Heart left ventricle (tissue), 16 donors: Measurements from ENCODE around the gene PGF. TPM values are rescaled to one million over a fixed set of nuclear protein-coding genes. Genes with fewer than 3 reads are reported as not detected.
A peak's percentile ranks its signal among the peaks of the same experiment; 100 is the strongest.

Experiments
- ATAC-seq, 4 donors: fragments of 200-7000 bp; cut with Tn5 transposase; one replicate each; pipeline ENCODE4 v1.9.1; 2020 to 2022; ENCODE audit warnings: moderate library complexity in 4 of 4, mild to moderate bottlenecking in 3 of 4, moderate number of reproducible peaks in 1 of 4
- DNase-seq, 5 donors: peaks; one replicate each; pipeline ENCODE4 v3.0.0-alpha.2; 2020
- H3K27ac ChIP-seq, 12 donors: fragments of 200-600 bp; sonication (generic) in 4 of 12; one replicate each; pipeline versions ENCODE4 v1.5.0 to v1.8.0; 2016 to 2022; ENCODE audit warnings: mild to moderate bottlenecking in 2 of 12
- H3K27me3 ChIP-seq, 9 donors: fragments of 200-600 bp; sonication (generic) in 2 of 9; one replicate each; pipeline versions ENCODE4 v1.5.1 to v1.8.0; 2016 to 2022; ENCODE audit warnings: mild to moderate bottlenecking in 3 of 9
- H3K36me3 ChIP-seq, 9 donors: fragments of 200-600 bp; sonication (generic) in 2 of 9; one replicate each; pipeline versions ENCODE4 v1.5.0 to v1.8.0; 2018 to 2022; ENCODE audit warnings: mild to moderate bottlenecking in 2 of 9
- H3K4me1 ChIP-seq, 12 donors: fragments of 200-600 bp; sonication (generic) in 4 of 12; one replicate each; pipeline versions ENCODE4 v1.5.0 to v1.8.0; 2016 to 2022; ENCODE audit warnings: mild to moderate bottlenecking in 3 of 12
- H3K4me3 ChIP-seq, 12 donors: fragments of 200-600 bp; sonication (generic) in 4 of 12; one replicate each; pipeline versions ENCODE4 v1.5.0 to v1.8.0; 2017 to 2022; ENCODE audit warnings: mild to moderate bottlenecking in 9 of 12, moderate library complexity in 4 of 12
- H3K9me3 ChIP-seq, 12 donors: fragments of 200-600 bp; sonication (generic) in 4 of 12; one replicate each; pipeline versions ENCODE4 v1.5.0 to v1.8.0; 2016 to 2022; ENCODE audit warnings: mild to moderate bottlenecking in 1 of 12
- CTCF ChIP-seq, 12 donors: fragments of 200-600 bp; sonication (generic) in 4 of 12; IDR thresholded peaks; one replicate each; pipeline versions ENCODE4 v1.5.0 to v1.8.0; 2018 to 2022; ENCODE audit warnings: antibody characterized with exemption in 12 of 12, mild to moderate bottlenecking in 5 of 12
- POLR2A ChIP-seq, 2 donors: fragments of 450-650 bp; IDR thresholded peaks; one replicate each; pipeline ENCODE4 v1.6.1; 2017; ENCODE audit warnings: antibody characterized with exemption in 2 of 2, mild to moderate bottlenecking in 2 of 2, moderate library complexity in 2 of 2
- WGBS, 4 donors: extraction: QIAGEN DNeasy Blood & Tissue Kit in 2 of 4; methylation state at CpG; one replicate each; pipeline versions ENCODE4 v1.1.5 to v1.1.7; 2013 to 2018; 5-methylcytosine and 5-hydroxymethylcytosine counted together
- intact Hi-C, 10 donors: fragments of 100-400 bp; cut with DNase I; formaldehyde crosslinking; loops; one replicate each; pipeline versions ENCODE4 v1.11.1 to v1.14.2; 2022
- polyA plus RNA-seq, 2 donors: library from polyadenylated mRNA; stranded (reverse); fragments of 200-250 nt; gene quantifications; one replicate each; pipeline ENCODE4 v1.2.3, GENCODE V29; 2013
- total RNA-seq, 9 donors: library from RNA; depleted of rRNA in 2 of 9; stranded (reverse); fragments of >200 nt in 2 of 9; fragmentation: NEBNext Ultra II Directional in 3 of 9; extraction: Animal tissue kit (Norgen Biotek cat#: 25700) in 3 of 9; gene quantifications; one replicate each; pipeline versions ENCODE4 v1.1.0 to v1.2.4, GENCODE V29; 2016 to 2023
- donor health status: ischemic (EF 13 %, LVEDD 7.1; RV severe dilation, severe dysfunction).
- donor health status: healthy with polysubstance abuse.
- donor health status: DM: no; HTN: yes; CAD: no.
- donor health status: DM: no; HTN: no; CAD: no.
- donor health status: ischemic (EF 25% LVEDD 6.9; RV normal size, moderate dysfunction).
- donor health status: ischemic (EF 25% LVEDD 5.7; RV mildly dilated, moderate dysfunction).
- donor health status: healthy.
- donor health status: DM: yes; HTN: yes; CAD: no.
- donor health status: ischemic (EF 35%, LVEDD 5.7; RV mildly dilated, moderate dysfunction).
- donor health status: nonischemic (EF 11% LVEDD 7.7; RV severe dilation, severe dysfunction).
- donor health status: DM: yes; HTN: yes; CAD: no.
- donor health status: PGD.
- donor health status: ischemic (EF 29% LVEDD 5.4; RV normal size, mild dysfunction).
- donor health status: nonischemic (EF 23%, LVEDD 6.1; RV moderate dilation, normal function).

Gene PGF
- total and polyA plus RNA-seq, 11 donors, result 4.1 to 30.4 (median 5.9) TPM

- Histone ChIP-seq H3K9me3 (no peaks in the 10 kb centered on the region), H3K27me3 (no peaks in the 10 kb centered on the region), H3K36me3 (peaks cover 0 to 33% (median 28%) of the 10 kb centered on the region in 9 donors), H3K4me1 (peaks cover 0 to 66% (median 27%) of the 10 kb centered on the region in 12 donors), H3K4me3 (no peak overlapping the region), H3K27ac (peak overlapping the region in 1 of 12 donors; percentile 3)
- 88 to 95% (median 91%) methylated on average over 1 to 16 of the region's 16 CpGs for WGBS, 4 donors
- no peak for TF ChIP-seq POLR2A (IDR thresholded peaks at IDR 0.05)
- TF ChIP-seq CTCF (IDR thresholded peaks at IDR 0.05), result no peak
- ATAC-seq, result no peak
- intact Hi-C loops, result loop anchor here in 8 of 10 donors (5.0 to 10.0 kb wide), 9 partner anchors 37 to 136 kb away; partner anchors contain the start of genes EIF2B2 (in 4 of the 8), ZC2HC1C (in 2 of the 8) and ACYP1 (in 1 of the 8)
- DNase-seq, result no peak
Measured at GRCh38 chr14:74949191-74949601, 6.2 kb downstream of the PGF start.

- TF ChIP-seq CTCF (IDR thresholded peaks at IDR 0.05) (no peak), POLR2A (IDR thresholded peaks at IDR 0.05) (no peak)
- DNase-seq, result no peak
- Histone ChIP-seq H3K4me1 (peaks cover 0 to 59% (median 24%) of the 10 kb centered on the region in 12 donors), H3K27ac (peak overlapping the region in 2 of 12 donors; percentile 3 to 13), H3K27me3 (no peaks in the 10 kb centered on the region), H3K36me3 (peaks cover 0 to 36% (median 30%) of the 10 kb centered on the region in 9 donors), H3K4me3 (no peak overlapping the region), H3K9me3 (no peaks in the 10 kb centered on the region)
- 80 to 86% (median 83%) methylated on average over 20 to 23 of the region's 23 CpGs for WGBS, 4 donors
- no peak for ATAC-seq
- intact Hi-C loops, result loop anchor here in 8 of 10 donors (5.0 to 10.0 kb wide), 9 partner anchors 36 to 136 kb away; partner anchors contain the start of genes EIF2B2 (in 4 of the 8), ZC2HC1C (in 2 of the 8) and ACYP1 (in 1 of the 8)
Measured at GRCh38 chr14:74948228-74949175, 6.9 kb downstream of the PGF start.

- WGBS, 4 donors, result 87 to 90% (median 89%) methylated on average over 12 to 13 of the region's 13 CpGs
- H3K27ac ChIP-seq, result peak overlapping the region in 5 of 12 donors; percentile 6 to 48 (median 47)
- no peak for ATAC-seq
Measured at GRCh38 chr14:74947353-74948227, 7.8 kb downstream of the PGF start.

More at GRCh38 chr14:74947353-74948227, 7.8 kb downstream of the PGF start:
- H3K4me3 ChIP-seq, result no peak overlapping the region
- H3K36me3 ChIP-seq, result peaks cover 0 to 43% (median 30%) of the 10 kb centered on the region in 9 donors
- H3K9me3 ChIP-seq, result no peaks in the 10 kb centered on the region
- intact Hi-C loops, result loop anchor here (2.0 to 10.0 kb wide), 11 partner anchors 33 to 141 kb away; partner anchors contain the start of genes EIF2B2 (in 4 of the 10), ZC2HC1C (in 2 of the 10) and ACYP1 (in 1 of the 10)
- no peak for DNase-seq
- TF ChIP-seq CTCF (IDR thresholded peaks at IDR 0.05) (no peak), POLR2A (IDR thresholded peaks at IDR 0.05) (no peak)
- peaks cover 0 to 55% (median 28%) of the 10 kb centered on the region in 12 donors for H3K4me1 ChIP-seq
- H3K27me3 ChIP-seq, result no peaks in the 10 kb centered on the region
